Activated CD4-positive, CD25-positive, alpha-beta regulatory T cell treated with anti-CD3 and anti-CD28 coated beads, Interleukin-2, amount 50 U/mL, for 16 hours (primary cell): Measurements from ENCODE around the gene PHF24.
"Not testable (repeated sequence)": the region's sequence is repeated elsewhere in the genome, so short reads cannot be mapped to it uniquely, and the experiment has no call there.

Experiments used
- DNase-seq: peaks from one replicate; pipeline ENCODE4 v3.0.0-alpha.2; 2020; ENCODE audit warnings: low read depth, low spot score

Gene PHF24

GRCh38 chr9:34957492-34958410 lies at the start of gene PHF24:
TSS of gene PHF24 (plus strand) at chr9:34958285. CDS start at chr9:34971299, 13,014 bp downstream.
- DNase-seq, result no peak

- DNase-seq, result no peak
Measured at GRCh38 chr9:34927061-34927460, 31.0 kb upstream of the PHF24 start.

GRCh38 chr9:34928921-34929320 lies 29.2 kb upstream of the PHF24 start:
- no peak for DNase-seq

- DNase-seq, result no peak
Measured at GRCh38 chr9:34929506-34930102, 28.5 kb upstream of the PHF24 start.

GRCh38 chr9:34939989-34940388 lies 18.1 kb upstream of the PHF24 start:
- DNase-seq, result not testable (repeated sequence)

GRCh38 chr9:34948451-34948850 lies 9.6 kb upstream of the PHF24 start:
- DNase-seq, result no peak

- DNase-seq, result no peak
Measured at GRCh38 chr9:34954225-34954624, 3.9 kb upstream of the PHF24 start.

- DNase-seq, result not testable (repeated sequence)
Measured at GRCh38 chr9:34956066-34956465, 2.0 kb upstream of the PHF24 start.

GRCh38 chr9:34956648-34957047 lies 1.4 kb upstream of the PHF24 start:
- no peak for DNase-seq

- no peak for DNase-seq
Measured at GRCh38 chr9:34958411-34958982, 412 bp downstream of the PHF24 start.

- DNase-seq, result no peak
Measured at GRCh38 chr9:34959461-34959860, 1.4 kb downstream of the PHF24 start.

GRCh38 chr9:34961574-34962490 lies 3.7 kb downstream of the PHF24 start:
- no peak for DNase-seq

- DNase-seq, result no peak
Measured at GRCh38 chr9:34962546-34962945, 4.5 kb downstream of the PHF24 start.

- DNase-seq, result no peak
Measured at GRCh38 chr9:34963552-34963951, 5.5 kb downstream of the PHF24 start.

GRCh38 chr9:34964458-34964857 lies 6.4 kb downstream of the PHF24 start:
- DNase-seq, result no peak

- DNase-seq, result no peak
Measured at GRCh38 chr9:34971146-34971811, 13.2 kb downstream of the PHF24 start.

GRCh38 chr9:34974664-34975063 lies 16.6 kb downstream of the PHF24 start:
- DNase-seq, result no peak

- DNase-seq, result no peak
Measured at GRCh38 chr9:34976441-34976840, 18.4 kb downstream of the PHF24 start.

- no peak for DNase-seq
Measured at GRCh38 chr9:34976992-34977391, 18.9 kb downstream of the PHF24 start.

- DNase-seq, result no peak
Measured at GRCh38 chr9:34980181-34980761, 22.2 kb downstream of the PHF24 start.

GRCh38 chr9:34982361-34982760 lies 24.3 kb downstream of the PHF24 start:
- DNase-seq, result no peak
